ENCODE measurements around the gene SETD3.

Gene SETD3

DNA sequence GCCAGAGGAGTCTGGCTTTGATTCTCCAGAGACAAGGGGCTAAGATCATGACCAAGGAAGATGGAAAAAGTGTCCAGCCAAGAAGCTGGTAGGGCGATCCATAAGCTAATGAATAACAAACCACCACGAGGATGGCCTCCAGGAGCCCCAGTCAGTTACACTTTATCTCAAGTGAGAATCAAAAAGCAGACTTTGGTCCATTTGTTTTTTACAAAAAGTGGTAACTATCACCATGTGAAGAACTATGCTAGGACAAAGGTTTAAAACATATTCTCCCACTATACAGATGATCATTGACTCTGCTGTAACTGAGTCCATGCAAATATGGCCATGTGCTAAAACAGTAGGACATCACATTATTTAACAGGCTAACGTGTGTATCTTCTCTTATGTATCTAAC, 13.9 kb downstream of the SETD3 start:
- Mint-ChIP-seq H3K9me3 (no peaks in the 10 kb centered on the region), H3K27me3 (no peaks in the 10 kb centered on the region), H3K4me1 (peaks cover 20% of the 10 kb centered on the region), H3K27ac (no peak overlapping the region), H3K36me3 (peaks cover 19% of the 10 kb centered on the region), H3K4me3 (no peak overlapping the region)
- no peak for DNase-seq
- CTCF ChIA-PET = no interaction called here

DNA sequence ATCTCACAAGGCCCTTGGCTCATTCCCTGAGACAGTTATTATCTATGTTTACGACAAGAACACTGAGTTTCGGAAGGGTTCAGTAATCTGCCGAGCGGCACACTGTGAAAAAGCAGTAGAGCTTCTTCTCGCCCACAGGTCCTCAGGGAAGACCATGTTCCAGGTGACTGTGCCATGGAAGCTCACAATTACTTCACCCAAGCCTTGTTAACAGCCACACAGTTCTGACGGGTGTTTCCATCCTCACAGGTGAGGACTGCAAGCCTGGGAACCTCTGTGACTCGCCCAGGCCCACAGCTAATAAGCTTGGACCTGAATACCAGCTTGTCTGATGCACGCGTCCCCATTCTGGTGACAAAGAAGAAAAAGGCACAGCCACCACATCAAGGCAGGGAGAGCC, 15.4 kb downstream of the SETD3 start:
- Mint-ChIP-seq H3K9me3 (no peaks in the 10 kb centered on the region), H3K4me1 (peaks cover 20% of the 10 kb centered on the region), H3K27ac (no peak overlapping the region), H3K27me3 (no peaks in the 10 kb centered on the region), H3K4me3 (no peak overlapping the region), H3K36me3 (peaks cover 26% of the 10 kb centered on the region)
- CTCF ChIA-PET = interaction anchor here (0.9 kb wide), 1 partner anchor 76 kb away, joined by 4 read pairs; no protein-coding TSS in a partner anchor
- no peak for DNase-seq

DNA sequence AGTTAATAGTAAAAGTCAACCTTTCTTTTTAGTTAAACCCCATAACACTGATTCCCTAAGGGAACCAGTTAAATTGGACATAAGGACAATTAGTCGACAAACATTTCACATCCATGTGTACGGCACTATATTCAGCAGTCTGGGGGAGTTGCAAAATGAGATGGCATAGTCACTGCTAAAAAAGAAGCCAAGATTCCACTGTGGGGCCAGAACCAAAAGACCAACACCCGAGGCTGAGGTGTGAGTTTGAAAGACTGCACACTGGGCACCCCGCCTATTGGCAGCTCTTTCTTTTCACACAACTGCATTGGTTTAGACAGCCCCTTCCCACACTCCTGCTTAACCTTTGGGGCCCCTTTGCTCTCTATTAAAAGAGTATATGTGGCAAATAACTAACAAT, 16.7 kb downstream of the SETD3 start:
- H3K27ac Mint-ChIP-seq = no peak overlapping the region
- H3K4me1 Mint-ChIP-seq = peaks cover 20% of the 10 kb centered on the region
- CTCF ChIA-PET = no interaction called here
- no peaks in the 10 kb centered on the region for H3K27me3 Mint-ChIP-seq
- H3K9me3 Mint-ChIP-seq = no peaks in the 10 kb centered on the region
- no peak for DNase-seq
- no peak overlapping the region for H3K4me3 Mint-ChIP-seq
- H3K36me3 Mint-ChIP-seq = peaks cover 29% of the 10 kb centered on the region

DNA sequence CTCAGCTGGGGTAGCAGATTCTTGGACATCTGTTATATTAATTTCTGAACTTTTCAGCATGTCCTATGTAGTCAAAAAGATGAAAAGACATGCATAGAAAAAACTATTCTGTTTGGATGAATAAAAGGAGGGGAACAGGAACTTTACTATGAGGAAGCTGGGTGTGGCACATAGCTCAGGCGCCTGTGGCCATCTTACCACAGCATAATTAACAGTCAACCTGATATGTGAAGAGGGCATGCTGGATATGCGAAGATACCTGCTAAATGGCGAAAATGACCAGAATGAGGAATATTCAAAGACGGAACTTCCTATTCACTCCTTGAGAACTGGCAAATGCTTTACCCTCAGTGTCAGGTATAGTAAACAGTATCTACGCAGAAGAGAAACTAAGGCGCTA, 18.4 kb downstream of the SETD3 start:
- H3K36me3 Mint-ChIP-seq = peaks cover 37% of the 10 kb centered on the region
- CTCF ChIA-PET = interaction anchor here (0.8 kb wide), 1 partner anchor 11 kb away, joined by 3 read pairs; no protein-coding TSS in a partner anchor
- H3K27me3 Mint-ChIP-seq = no peaks in the 10 kb centered on the region
- no peak overlapping the region for H3K27ac Mint-ChIP-seq
- H3K4me3 Mint-ChIP-seq = no peak overlapping the region
- DNase-seq = no peak
- peaks cover 8% of the 10 kb centered on the region for H3K4me1 Mint-ChIP-seq
- no peaks in the 10 kb centered on the region for H3K9me3 Mint-ChIP-seq

DNA sequence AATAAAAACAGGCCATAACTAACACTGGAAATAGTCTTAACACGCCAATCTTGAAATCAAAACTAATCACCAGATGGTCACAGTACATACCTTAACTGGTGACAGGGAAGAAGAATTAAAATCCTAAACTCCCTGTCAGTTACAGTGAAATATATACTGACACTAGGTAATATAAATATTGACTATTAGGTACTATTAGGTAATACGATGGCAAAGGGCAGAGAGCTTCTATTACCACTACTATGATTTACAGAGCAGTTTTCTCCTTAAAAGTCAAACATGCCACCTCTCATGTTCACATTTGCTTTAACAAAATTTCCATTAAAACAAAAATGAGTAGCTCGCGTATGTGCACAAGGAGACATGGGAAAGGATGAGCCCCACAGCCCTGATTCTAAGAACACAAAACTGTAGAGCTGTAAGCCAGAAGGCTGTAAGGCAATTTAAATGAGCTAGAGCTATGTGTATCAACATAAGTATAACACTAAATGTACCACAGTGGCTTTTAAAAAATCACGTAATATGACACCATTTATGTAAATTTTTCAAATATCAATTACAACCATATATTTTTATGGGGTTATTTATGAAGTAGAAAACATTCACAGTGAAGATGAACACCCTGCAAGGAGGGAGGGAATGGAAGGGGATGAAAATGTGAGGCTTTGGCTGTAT, 19.1 kb downstream of the SETD3 start:
- Mint-ChIP-seq H3K4me1 (peaks cover 8% of the 10 kb centered on the region), H3K27ac (no peak overlapping the region), H3K27me3 (no peaks in the 10 kb centered on the region), H3K4me3 (no peak overlapping the region), H3K36me3 (peaks cover 44% of the 10 kb centered on the region), H3K9me3 (no peaks in the 10 kb centered on the region)
- CTCF ChIA-PET = interaction anchor here (0.8 kb wide), 1 partner anchor 10 kb away, joined by 3 read pairs; no protein-coding TSS in a partner anchor
- no peak for DNase-seq

DNA sequence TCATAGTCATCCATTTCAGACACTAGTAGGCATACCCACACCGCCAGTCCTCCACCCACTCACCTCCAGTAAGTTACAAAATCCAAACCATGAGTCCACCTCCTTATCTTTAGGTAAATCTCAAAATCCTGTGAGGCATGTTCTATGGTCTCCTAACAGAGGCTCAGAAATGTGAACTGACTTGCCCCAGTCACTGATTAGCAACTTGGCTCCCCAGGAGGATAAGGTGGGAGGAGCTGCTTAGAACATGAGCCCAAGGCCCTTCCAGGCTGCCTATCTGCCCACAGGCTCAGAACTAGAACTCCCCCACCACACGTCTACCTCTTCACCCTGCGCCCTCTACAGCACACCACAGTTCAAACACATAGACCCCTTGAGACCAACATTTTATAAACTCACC, 19.9 kb downstream of the SETD3 start:
- Mint-ChIP-seq H3K9me3 (no peaks in the 10 kb centered on the region), H3K36me3 (peaks cover 45% of the 10 kb centered on the region), H3K4me1 (peaks cover 8% of the 10 kb centered on the region), H3K27me3 (no peaks in the 10 kb centered on the region), H3K27ac (no peak overlapping the region), H3K4me3 (no peak overlapping the region)
- CTCF ChIA-PET = no interaction called here
- DNase-seq = no peak

DNA sequence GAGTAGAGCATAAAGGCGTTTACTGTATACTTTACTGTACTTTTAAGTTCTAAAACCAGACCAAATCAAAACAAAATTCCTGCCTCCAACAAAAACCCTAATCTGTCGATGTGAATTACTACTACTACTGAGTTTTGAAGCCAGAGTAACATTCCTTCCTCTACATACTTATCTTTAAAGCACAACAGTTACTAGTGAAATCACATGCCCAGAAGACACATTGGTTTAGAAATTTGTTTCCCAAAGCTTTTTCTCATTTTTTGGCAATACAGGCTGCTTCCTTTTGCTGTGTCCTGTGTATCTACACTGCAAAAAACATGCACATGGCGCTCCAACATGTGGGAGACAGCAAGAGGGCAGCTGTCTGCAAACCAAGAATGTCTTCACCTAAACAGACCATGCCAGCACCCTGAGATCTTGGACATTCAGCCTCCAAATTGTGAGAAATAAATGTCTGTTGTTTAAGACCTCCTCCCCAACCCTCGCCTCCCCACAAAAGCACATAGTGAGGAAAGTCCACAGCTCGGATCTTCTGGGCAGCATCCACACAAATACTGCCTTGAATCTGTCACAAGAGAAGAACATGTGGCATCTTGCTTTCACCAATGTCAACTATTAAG, 21.1 kb downstream of the SETD3 start:
- CTCF ChIA-PET = interaction anchor here (1.7 kb wide), 1 partner anchor 67 kb away, joined by 3 read pairs; no protein-coding TSS in a partner anchor
- Mint-ChIP-seq H3K36me3 (peaks cover 47% of the 10 kb centered on the region), H3K27ac (peak overlapping the region; percentile 3), H3K4me3 (no peak overlapping the region), H3K4me1 (peaks cover 8% of the 10 kb centered on the region), H3K9me3 (no peaks in the 10 kb centered on the region), H3K27me3 (no peaks in the 10 kb centered on the region)
- DNase-seq = no peak

DNA sequence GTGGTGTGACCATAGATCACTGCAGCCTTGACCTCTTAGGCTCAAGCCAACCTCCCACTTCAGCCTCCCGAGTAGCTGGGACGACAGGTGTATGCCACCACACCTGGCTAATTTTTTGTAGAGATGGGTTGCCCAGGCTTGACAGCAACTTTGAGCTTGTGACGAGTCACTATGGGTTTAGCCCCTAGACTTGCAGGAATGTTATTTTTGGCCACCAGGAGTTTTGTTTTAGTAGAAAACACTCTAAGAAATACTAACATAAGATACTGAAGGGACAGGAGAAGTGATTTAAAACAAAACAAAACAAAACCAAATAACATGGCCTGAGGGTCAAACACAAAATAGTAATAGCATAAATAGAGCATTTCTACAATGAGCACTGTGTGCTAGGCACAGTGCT, 26.4 kb downstream of the SETD3 start:
- CTCF ChIA-PET = no interaction called here
- H3K27ac Mint-ChIP-seq = no peak overlapping the region
- H3K27me3 Mint-ChIP-seq = no peaks in the 10 kb centered on the region
- peaks cover 42% of the 10 kb centered on the region for H3K36me3 Mint-ChIP-seq
- H3K4me1 Mint-ChIP-seq = no peaks in the 10 kb centered on the region
- no peak overlapping the region for H3K4me3 Mint-ChIP-seq
- DNase-seq = no peak
- no peaks in the 10 kb centered on the region for H3K9me3 Mint-ChIP-seq

DNA sequence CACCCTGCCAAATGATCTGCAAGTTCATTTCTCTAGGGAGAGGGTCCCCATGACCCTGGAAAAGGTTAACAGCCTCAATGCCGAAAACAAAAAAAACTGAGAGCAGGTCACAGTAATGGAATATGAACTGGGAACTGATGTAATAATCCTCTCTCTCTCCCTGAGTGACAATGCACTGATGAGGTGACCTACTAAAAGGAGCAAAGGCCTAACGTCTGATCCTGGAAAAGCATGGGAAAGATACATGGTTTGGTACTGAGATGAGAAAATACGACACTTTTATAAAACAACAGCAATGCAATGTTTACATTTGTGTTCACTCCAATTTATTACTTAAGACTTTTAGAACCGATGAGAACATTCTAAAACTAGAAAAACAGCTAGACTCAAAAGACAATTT, 27.7 kb downstream of the SETD3 start:
- H3K36me3 Mint-ChIP-seq = peaks cover 43% of the 10 kb centered on the region
- H3K27ac Mint-ChIP-seq = no peak overlapping the region
- no peaks in the 10 kb centered on the region for H3K4me1 Mint-ChIP-seq
- H3K27me3 Mint-ChIP-seq = no peaks in the 10 kb centered on the region
- no peak for DNase-seq
- CTCF ChIA-PET = no interaction called here
- H3K9me3 Mint-ChIP-seq = no peaks in the 10 kb centered on the region
- H3K4me3 Mint-ChIP-seq = no peak overlapping the region

DNA sequence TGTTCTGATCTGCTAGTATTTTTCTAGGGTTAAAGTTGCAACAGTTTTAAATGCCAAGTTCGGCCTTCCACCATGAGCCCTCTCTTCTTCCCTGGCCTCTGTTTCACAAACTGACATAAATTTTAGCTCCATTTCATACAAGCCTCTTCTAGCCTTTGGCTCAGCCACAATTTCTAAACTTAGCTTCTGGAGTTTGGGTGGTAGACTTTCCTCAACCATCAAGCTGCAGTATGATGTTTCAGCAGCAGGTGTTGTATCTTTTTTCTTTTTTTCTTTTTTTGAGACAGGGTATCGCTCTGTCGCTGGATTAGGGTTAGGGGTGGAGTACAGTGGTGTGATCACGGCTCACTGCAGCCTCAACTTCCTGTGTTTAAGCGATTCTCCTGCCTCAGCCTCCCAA, 29.4 kb downstream of the SETD3 start:
- DNase-seq = no peak
- Mint-ChIP-seq H3K27me3 (no peaks in the 10 kb centered on the region), H3K27ac (no peak overlapping the region), H3K9me3 (no peaks in the 10 kb centered on the region), H3K4me1 (no peaks in the 10 kb centered on the region), H3K4me3 (no peak overlapping the region), H3K36me3 (peaks cover 37% of the 10 kb centered on the region)
- CTCF ChIA-PET = interaction anchor here (0.8 kb wide), 1 partner anchor 11 kb away, joined by 3 read pairs; no protein-coding TSS in a partner anchor

DNA sequence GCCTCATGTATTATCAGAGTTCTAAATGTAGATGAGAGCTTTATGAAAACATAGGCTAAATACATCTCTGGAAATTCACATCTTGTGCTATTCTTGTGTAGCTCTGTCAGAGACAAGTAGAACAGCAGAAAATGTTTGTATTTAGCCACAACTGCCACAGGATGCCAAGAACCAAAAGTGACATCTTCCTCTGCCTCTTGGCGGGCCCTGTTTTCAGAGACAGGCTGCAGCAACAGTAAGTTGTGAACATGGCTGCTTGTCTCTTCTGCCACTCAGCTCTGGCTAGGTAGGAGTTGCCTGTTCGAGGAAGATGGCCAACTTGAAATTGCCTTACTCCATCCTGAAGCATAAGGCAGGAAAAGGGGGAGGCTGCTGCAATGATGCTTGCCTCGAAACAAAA, 30.4 kb downstream of the SETD3 start:
- DNase-seq = no peak
- Mint-ChIP-seq H3K27ac (no peak overlapping the region), H3K4me1 (no peaks in the 10 kb centered on the region), H3K4me3 (no peak overlapping the region), H3K36me3 (peaks cover 37% of the 10 kb centered on the region), H3K9me3 (no peaks in the 10 kb centered on the region), H3K27me3 (no peaks in the 10 kb centered on the region)
- CTCF ChIA-PET = no interaction called here

DNA sequence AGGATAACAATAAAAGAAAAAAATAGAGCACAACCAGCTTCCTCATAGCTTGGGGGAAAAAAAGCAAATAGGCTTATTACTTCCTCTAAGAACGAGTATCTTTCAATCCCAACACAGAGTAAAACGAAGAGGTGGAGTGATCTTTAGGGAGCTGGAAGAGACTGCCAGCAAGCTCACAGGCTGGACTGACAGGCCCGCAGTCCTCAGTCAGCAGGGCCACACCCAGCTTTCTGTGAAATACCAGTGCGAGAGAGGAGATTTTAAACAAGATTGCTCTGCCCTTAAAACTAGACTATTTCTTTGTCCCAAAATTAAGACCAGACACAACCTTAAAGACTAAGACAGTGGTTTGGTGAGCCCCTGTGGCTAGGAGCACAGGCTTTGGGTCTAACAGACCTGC, 32.9 kb downstream of the SETD3 start:
- DNase-seq = no peak
- H3K27me3 Mint-ChIP-seq = no peaks in the 10 kb centered on the region
- CTCF ChIA-PET = no interaction called here
- H3K4me1 Mint-ChIP-seq = no peaks in the 10 kb centered on the region
- H3K36me3 Mint-ChIP-seq = peaks cover 34% of the 10 kb centered on the region
- no peak overlapping the region for H3K27ac Mint-ChIP-seq
- no peak overlapping the region for H3K4me3 Mint-ChIP-seq
- no peaks in the 10 kb centered on the region for H3K9me3 Mint-ChIP-seq

DNA sequence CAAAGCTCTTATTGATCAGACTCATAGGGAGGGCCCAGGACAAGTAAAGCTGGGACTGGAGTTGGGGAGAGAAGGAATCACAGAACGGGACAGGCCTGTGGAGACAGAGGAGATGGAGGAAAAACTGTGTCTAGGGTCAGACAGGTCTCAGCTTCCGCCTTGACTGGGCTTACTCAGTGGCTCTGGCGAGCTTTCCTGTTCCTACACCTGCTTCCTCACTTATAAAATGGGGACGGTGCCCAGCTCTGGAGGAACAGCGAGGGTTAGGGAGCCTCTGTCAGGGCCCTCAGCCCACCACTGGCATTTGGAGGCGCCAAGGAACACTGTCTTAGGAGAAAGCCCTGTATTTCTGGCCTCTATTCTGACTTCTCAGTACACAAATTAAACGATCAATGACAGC, 34.7 kb downstream of the SETD3 start:
- peaks cover 40% of the 10 kb centered on the region for H3K36me3 Mint-ChIP-seq
- no peaks in the 10 kb centered on the region for H3K27me3 Mint-ChIP-seq
- H3K27ac Mint-ChIP-seq = no peak overlapping the region
- no peak overlapping the region for H3K4me3 Mint-ChIP-seq
- DNase-seq = no peak
- CTCF ChIA-PET = no interaction called here
- H3K4me1 Mint-ChIP-seq = peaks cover 7% of the 10 kb centered on the region
- H3K9me3 Mint-ChIP-seq = no peaks in the 10 kb centered on the region

DNA sequence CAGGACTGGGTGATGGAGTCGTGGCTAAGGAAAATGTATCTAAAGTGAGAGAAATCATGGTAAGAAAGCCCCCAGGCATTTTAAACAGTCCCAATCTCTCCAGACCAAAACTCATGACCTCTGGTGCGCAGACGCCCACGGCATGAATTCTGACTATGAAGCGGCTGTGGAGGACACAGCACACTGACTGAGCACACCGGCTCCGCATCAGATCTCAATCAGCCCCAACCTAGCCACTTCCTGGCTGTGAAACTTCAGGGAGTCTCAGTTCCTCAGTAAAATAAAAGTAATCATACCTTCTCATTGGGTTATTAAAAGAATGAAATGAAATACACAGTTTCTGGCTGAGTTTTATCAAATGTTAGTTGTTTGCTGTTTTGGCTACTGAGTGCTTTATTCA, 38.7 kb downstream of the SETD3 start:
- DNase-seq = no peak
- Mint-ChIP-seq H3K27ac (no peak overlapping the region), H3K36me3 (peaks cover 39% of the 10 kb centered on the region), H3K9me3 (no peaks in the 10 kb centered on the region), H3K4me3 (no peak overlapping the region), H3K4me1 (peaks cover 16% of the 10 kb centered on the region), H3K27me3 (no peaks in the 10 kb centered on the region)
- CTCF ChIA-PET = interaction anchor here (0.7 kb wide), 1 partner anchor 52 kb away, joined by 4 read pairs; no protein-coding TSS in a partner anchor

DNA sequence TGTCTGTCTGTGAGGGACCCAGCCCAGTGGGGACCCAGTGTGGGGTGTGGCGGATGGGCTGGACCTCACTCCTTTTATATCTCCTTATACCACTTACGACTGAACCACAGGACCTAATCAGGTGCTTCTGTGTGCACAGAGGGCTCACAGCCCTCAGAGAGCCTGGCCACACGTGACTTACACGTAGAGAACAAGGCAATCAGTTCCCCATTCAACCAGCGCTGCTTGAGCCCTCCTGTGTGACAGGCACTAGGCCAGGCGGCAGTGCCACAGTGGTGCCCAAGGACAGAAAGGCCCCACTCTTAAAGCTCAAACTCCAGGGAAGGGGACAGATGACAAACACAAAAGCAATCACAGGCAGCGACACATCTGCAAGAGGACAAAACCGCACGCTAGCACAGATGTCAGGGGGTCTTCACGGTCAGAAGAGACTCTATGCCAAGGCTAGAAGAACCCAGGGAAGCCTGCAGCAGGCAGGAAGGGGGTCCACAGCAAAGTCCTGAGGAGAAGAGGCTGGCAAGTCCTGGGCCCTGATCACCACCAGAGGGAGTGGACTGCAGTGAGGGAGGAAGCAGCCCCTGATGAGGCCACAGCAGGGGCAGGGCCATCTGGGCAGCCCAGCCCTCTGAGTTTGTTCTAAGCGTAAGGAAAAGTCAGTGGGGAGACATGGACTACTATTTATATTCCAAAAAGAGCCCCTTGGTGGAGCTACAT, 39.3 kb downstream of the SETD3 start:
- H3K4me3 Mint-ChIP-seq = no peak overlapping the region
- no peaks in the 10 kb centered on the region for H3K27me3 Mint-ChIP-seq
- peaks cover 22% of the 10 kb centered on the region for H3K4me1 Mint-ChIP-seq
- no peak for DNase-seq
- no peak overlapping the region for H3K27ac Mint-ChIP-seq
- H3K9me3 Mint-ChIP-seq = no peaks in the 10 kb centered on the region
- peaks cover 39% of the 10 kb centered on the region for H3K36me3 Mint-ChIP-seq
- CTCF ChIA-PET = interaction anchor here (0.7 kb wide), 1 partner anchor 52 kb away, joined by 4 read pairs; no protein-coding TSS in a partner anchor

Measured in activated naive CD4-positive, alpha-beta T cell treated with anti-CD3 and anti-CD28 coated beads, Interleukin-2, amount 10 ng/mL, durations not matched to agents 7 days and 5 days (primary cell).